ENCODE data around the gene PAWR. TPM values are rescaled to one million over a fixed set of nuclear protein-coding genes. Genes with fewer than 3 reads are reported as not detected.
A peak's percentile ranks its signal among the peaks of the same experiment; 100 is the strongest.

The PAWR gene
- total and polyA plus RNA-seq, 4 experiments from 2014 or later = 0.87 to 4.7 (median 2.2) TPM

GRCh38 chr12:79615596-79616560, 74.9 kb downstream of the PAWR start:
- ChIA-PET POLR2A (ENCODE audit: partially characterized antibody) (no interaction called here), CTCF (ENCODE audit: partially characterized antibody) (no interaction called here)
- H3K27ac ChIP-seq (ENCODE audit: low read depth, low read length) = no peak overlapping the region
- H3K4me3 Mint-ChIP-seq = no peak overlapping the region
- intact Hi-C loops (cut with micrococcal nuclease) = no loop called here
- no peaks in the 10 kb centered on the region for H3K27me3 ChIP-seq (ENCODE audit: insufficient read depth, low read length)
- H3K36me3 ChIP-seq (ENCODE audit: insufficient read depth, low read length) = no peaks in the 10 kb centered on the region
- no peak overlapping the region for H3K4me3 ChIP-seq (ENCODE audit: low read length in 2 of 2)
- no peaks in the 10 kb centered on the region for H3K36me3 Mint-ChIP-seq
- H3K9me3 ChIP-seq (ENCODE audit: control insufficient read depth in 1 of 2, low read length in 2 of 2) = no peaks in the 10 kb centered on the region
- no peak for DNase-seq
- H3K4me1 Mint-ChIP-seq = no peaks in the 10 kb centered on the region
- peaks cover 0 to 1% (median 0%) of the 10 kb centered on the region in 8 donors for H3K9me3 Mint-ChIP-seq
- H3K27me3 Mint-ChIP-seq = peaks cover 0 to 1% of the 10 kb centered on the region in 2 donors
- H3K27ac Mint-ChIP-seq = no peak overlapping the region
- H3K4me1 ChIP-seq (ENCODE audit: insufficient read depth, low read length) = no peaks in the 10 kb centered on the region

GRCh38 chr12:79614730-79615129, 76.0 kb downstream of the PAWR start:
- Mint-ChIP-seq H3K27me3 (peaks cover 0 to 1% of the 10 kb centered on the region in 2 donors), H3K4me1 (no peaks in the 10 kb centered on the region), H3K9me3 (peaks cover 0 to 1% (median 0%) of the 10 kb centered on the region in 8 donors), H3K36me3 (no peaks in the 10 kb centered on the region), H3K4me3 (no peak overlapping the region), H3K27ac (no peak overlapping the region)
- ChIA-PET POLR2A (ENCODE audit: partially characterized antibody) (no interaction called here), CTCF (ENCODE audit: partially characterized antibody) (no interaction called here)
- Histone ChIP-seq H3K4me3 (ENCODE audit: low read length in 2 of 2) (no peak overlapping the region), H3K27ac (ENCODE audit: low read depth, low read length) (no peak overlapping the region), H3K9me3 (ENCODE audit: control insufficient read depth in 1 of 2, low read length in 2 of 2) (no peaks in the 10 kb centered on the region), H3K4me1 (ENCODE audit: insufficient read depth, low read length) (no peaks in the 10 kb centered on the region), H3K27me3 (ENCODE audit: insufficient read depth, low read length) (no peaks in the 10 kb centered on the region), H3K36me3 (ENCODE audit: insufficient read depth, low read length) (no peaks in the 10 kb centered on the region)
- DNase-seq = no peak
- intact Hi-C loops (cut with micrococcal nuclease) = no loop called here

GRCh38 chr12:79601908-79602307, 88.9 kb downstream of the PAWR start:
- intact Hi-C loops (cut with micrococcal nuclease) = no loop called here
- DNase-seq = no peak

GRCh38 chr12:79597910-79598309, 92.9 kb downstream of the PAWR start:
- CTCF ChIA-PET (ENCODE audit: partially characterized antibody) = no interaction called here
- POLR2A ChIA-PET (ENCODE audit: partially characterized antibody) = no interaction called here
- Histone ChIP-seq H3K4me3 (ENCODE audit: low read length in 2 of 2) (no peak overlapping the region), H3K9me3 (ENCODE audit: control insufficient read depth in 1 of 2, low read length in 2 of 2) (no peaks in the 10 kb centered on the region), H3K36me3 (ENCODE audit: insufficient read depth, low read length) (no peaks in the 10 kb centered on the region), H3K27ac (ENCODE audit: low read depth, low read length) (no peak overlapping the region), H3K4me1 (ENCODE audit: insufficient read depth, low read length) (no peaks in the 10 kb centered on the region), H3K27me3 (ENCODE audit: insufficient read depth, low read length) (no peaks in the 10 kb centered on the region)
- Mint-ChIP-seq H3K27me3 (peaks cover 0 to 2% of the 10 kb centered on the region in 2 donors), H3K9me3 (no peaks in the 10 kb centered on the region), H3K27ac (no peak overlapping the region), H3K4me1 (no peaks in the 10 kb centered on the region), H3K4me3 (no peak overlapping the region), H3K36me3 (no peaks in the 10 kb centered on the region)
- no peak for DNase-seq
- intact Hi-C loops (cut with micrococcal nuclease) = no loop called here

More at GRCh38 chr12:79601908-79602307, 88.9 kb downstream of the PAWR start:
- Histone ChIP-seq H3K27ac (ENCODE audit: low read depth, low read length) (no peak overlapping the region), H3K27me3 (ENCODE audit: insufficient read depth, low read length) (no peaks in the 10 kb centered on the region), H3K9me3 (ENCODE audit: control insufficient read depth in 1 of 2, low read length in 2 of 2) (no peaks in the 10 kb centered on the region), H3K36me3 (ENCODE audit: insufficient read depth, low read length) (no peaks in the 10 kb centered on the region), H3K4me1 (ENCODE audit: insufficient read depth, low read length) (no peaks in the 10 kb centered on the region), H3K4me3 (ENCODE audit: low read length in 2 of 2) (no peak overlapping the region)
- no peaks in the 10 kb centered on the region for H3K36me3 Mint-ChIP-seq
- H3K4me3 Mint-ChIP-seq = no peak overlapping the region
- POLR2A ChIA-PET (ENCODE audit: partially characterized antibody) = no interaction called here
- H3K9me3 Mint-ChIP-seq = no peaks in the 10 kb centered on the region
- H3K27ac Mint-ChIP-seq = no peak overlapping the region
- peaks cover 0 to 2% of the 10 kb centered on the region in 2 donors for H3K27me3 Mint-ChIP-seq
- H3K4me1 Mint-ChIP-seq = no peaks in the 10 kb centered on the region
- CTCF ChIA-PET (ENCODE audit: partially characterized antibody) = no interaction called here

GRCh38 chr12:79596719-79597350, 93.9 kb downstream of the PAWR start:
- Mint-ChIP-seq H3K27me3 (peaks cover 0 to 2% of the 10 kb centered on the region in 2 donors), H3K36me3 (no peaks in the 10 kb centered on the region), H3K9me3 (no peaks in the 10 kb centered on the region), H3K4me3 (no peak overlapping the region), H3K27ac (no peak overlapping the region), H3K4me1 (no peaks in the 10 kb centered on the region)
- no peaks in the 10 kb centered on the region for H3K36me3 ChIP-seq (ENCODE audit: insufficient read depth, low read length)
- ChIA-PET POLR2A (ENCODE audit: partially characterized antibody) (no interaction called here), CTCF (ENCODE audit: partially characterized antibody) (interaction anchor here (1.6 kb wide), 1 partner anchor 12 kb away, joined by 4 read pairs; no protein-coding TSS in a partner anchor)
- H3K27me3 ChIP-seq (ENCODE audit: insufficient read depth, low read length) = no peaks in the 10 kb centered on the region
- H3K27ac ChIP-seq (ENCODE audit: low read depth, low read length) = no peak overlapping the region
- no peaks in the 10 kb centered on the region for H3K9me3 ChIP-seq (ENCODE audit: control insufficient read depth in 1 of 2, low read length in 2 of 2)
- no peak for DNase-seq
- no peaks in the 10 kb centered on the region for H3K4me1 ChIP-seq (ENCODE audit: insufficient read depth, low read length)
- intact Hi-C loops (cut with micrococcal nuclease) = no loop called here
- H3K4me3 ChIP-seq (ENCODE audit: low read length in 2 of 2) = no peak overlapping the region

GRCh38 chr12:79595273-79595672, 95.5 kb downstream of the PAWR start:
- H3K4me1 ChIP-seq (ENCODE audit: insufficient read depth, low read length) = no peaks in the 10 kb centered on the region
- Mint-ChIP-seq H3K4me3 (peak overlapping the region in 1 of 8 donors; percentile 26), H3K27ac (no peak overlapping the region), H3K4me1 (no peaks in the 10 kb centered on the region), H3K27me3 (no peaks in the 10 kb centered on the region), H3K36me3 (no peaks in the 10 kb centered on the region), H3K9me3 (no peaks in the 10 kb centered on the region)
- no peaks in the 10 kb centered on the region for H3K36me3 ChIP-seq (ENCODE audit: insufficient read depth, low read length)
- CTCF ChIA-PET (ENCODE audit: partially characterized antibody) = no interaction called here
- H3K4me3 ChIP-seq (ENCODE audit: low read length in 2 of 2) = no peak overlapping the region
- H3K27ac ChIP-seq (ENCODE audit: low read depth, low read length) = no peak overlapping the region
- H3K27me3 ChIP-seq (ENCODE audit: insufficient read depth, low read length) = no peaks in the 10 kb centered on the region
- H3K9me3 ChIP-seq (ENCODE audit: control insufficient read depth in 1 of 2, low read length in 2 of 2) = no peaks in the 10 kb centered on the region
- intact Hi-C loops (cut with micrococcal nuclease) = no loop called here
- no peak for DNase-seq
- POLR2A ChIA-PET (ENCODE audit: partially characterized antibody) = interaction anchor here (0.7 kb wide), 1 partner anchor 128 kb away, joined by 5 read pairs; no protein-coding TSS in a partner anchor

GRCh38 chr12:79592865-79593264, 97.9 kb downstream of the PAWR start:
- ChIA-PET CTCF (ENCODE audit: partially characterized antibody) (interaction anchor here (0.7 kb wide), 1 partner anchor 38 kb away, joined by 3 read pairs; no protein-coding TSS in a partner anchor), POLR2A (ENCODE audit: partially characterized antibody) (no interaction called here)
- Histone ChIP-seq H3K9me3 (ENCODE audit: control insufficient read depth in 1 of 2, low read length in 2 of 2) (no peaks in the 10 kb centered on the region), H3K4me1 (ENCODE audit: insufficient read depth, low read length) (no peaks in the 10 kb centered on the region), H3K36me3 (ENCODE audit: insufficient read depth, low read length) (no peaks in the 10 kb centered on the region), H3K27me3 (ENCODE audit: insufficient read depth, low read length) (no peaks in the 10 kb centered on the region), H3K27ac (ENCODE audit: low read depth, low read length) (no peak overlapping the region), H3K4me3 (ENCODE audit: low read length in 2 of 2) (no peak overlapping the region)
- no peaks in the 10 kb centered on the region for H3K9me3 Mint-ChIP-seq
- no peak for DNase-seq
- H3K36me3 Mint-ChIP-seq = no peaks in the 10 kb centered on the region
- intact Hi-C loops (cut with micrococcal nuclease) = no loop called here
- no peak overlapping the region for H3K4me3 Mint-ChIP-seq
- H3K4me1 Mint-ChIP-seq = no peaks in the 10 kb centered on the region
- no peaks in the 10 kb centered on the region for H3K27me3 Mint-ChIP-seq
- no peak overlapping the region for H3K27ac Mint-ChIP-seq
